Adipocyte (in vitro differentiated cells): ENCODE results near the gene NFATC3.

Experiments used
- DNase-seq: peaks from one replicate; pipeline ENCODE4 v3.0.0-alpha.2; 2015; ENCODE audit warnings: low read depth
- H3K27me3 ChIP-seq: replicated peaks from 2 replicates; pipeline ENCODE4 v1.7.0; 2013; ENCODE audit warnings: mild to moderate bottlenecking, low read length, moderate library complexity; ENCODE audit not compliant: control insufficient read depth, insufficient read depth
- H3K36me3 ChIP-seq: 2 replicates; pipeline ENCODE4 v1.7.0; 2013; ENCODE audit warnings: low read length, mild to moderate bottlenecking, moderate library complexity; ENCODE audit not compliant: control insufficient read depth, insufficient read depth, severe bottlenecking
- H3K4me1 ChIP-seq: 2 replicates; pipeline ENCODE4 v1.7.0; 2013; ENCODE audit warnings: mild to moderate bottlenecking, low read length, moderate library complexity; ENCODE audit not compliant: control insufficient read depth, insufficient read depth
- H3K4me3 ChIP-seq: 2 replicates; pipeline ENCODE4 v1.7.0; 2013; ENCODE audit warnings: mild to moderate bottlenecking, low read length, moderate library complexity
- H3K9ac ChIP-seq: 2 replicates; pipeline ENCODE4 v1.7.0; 2013; ENCODE audit warnings: mild to moderate bottlenecking, low read length, moderate library complexity
- H3K9me3 ChIP-seq: 2 replicates; pipeline ENCODE4 v1.7.0; 2013; ENCODE audit warnings: mild to moderate bottlenecking, low read length, moderate library complexity; ENCODE audit not compliant: control insufficient read depth

The NFATC3 gene

DNA sequence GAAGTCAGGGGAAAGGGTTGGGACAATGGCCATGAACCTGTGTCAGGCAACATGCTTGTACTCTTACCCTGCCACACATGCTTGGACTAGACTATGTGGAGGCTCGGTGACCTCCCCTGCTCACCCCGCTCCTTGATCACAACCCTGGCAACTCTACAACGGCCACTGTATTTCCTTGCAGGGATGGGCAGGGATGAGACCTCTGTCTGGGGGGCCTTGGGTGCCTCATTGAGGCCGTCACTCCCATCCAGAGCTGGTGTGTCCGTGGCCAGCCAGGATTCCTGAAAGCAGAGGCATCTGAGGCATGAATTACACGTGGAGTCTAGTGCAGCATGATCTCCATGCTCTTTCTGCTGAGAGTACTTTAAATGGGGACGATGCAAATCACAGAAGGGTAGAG is 161.0 kb downstream of the NFATC3 start:
- Histone ChIP-seq H3K4me1 (peaks cover 23% of the 10 kb centered on the region), H3K36me3 (peaks cover 10% of the 10 kb centered on the region), H3K4me3 (peak overlapping the region; percentile 98), H3K9me3 (no peaks in the 10 kb centered on the region), H3K9ac (peak overlapping the region; percentile 77), H3K27me3 (no peaks in the 10 kb centered on the region)
- DNase-seq = no peak

- Histone ChIP-seq H3K27me3 (no peaks in the 10 kb centered on the region), H3K9me3 (no peaks in the 10 kb centered on the region), H3K4me3 (peak overlapping the region; percentile 98), H3K4me1 (peaks cover 23% of the 10 kb centered on the region), H3K9ac (peak overlapping the region; percentile 77), H3K36me3 (peaks cover 10% of the 10 kb centered on the region)
- DNase-seq = no peak
These were observed 161.5 kb downstream of the NFATC3 start for GRCh38 chr16:68246666-68247065.

DNA sequence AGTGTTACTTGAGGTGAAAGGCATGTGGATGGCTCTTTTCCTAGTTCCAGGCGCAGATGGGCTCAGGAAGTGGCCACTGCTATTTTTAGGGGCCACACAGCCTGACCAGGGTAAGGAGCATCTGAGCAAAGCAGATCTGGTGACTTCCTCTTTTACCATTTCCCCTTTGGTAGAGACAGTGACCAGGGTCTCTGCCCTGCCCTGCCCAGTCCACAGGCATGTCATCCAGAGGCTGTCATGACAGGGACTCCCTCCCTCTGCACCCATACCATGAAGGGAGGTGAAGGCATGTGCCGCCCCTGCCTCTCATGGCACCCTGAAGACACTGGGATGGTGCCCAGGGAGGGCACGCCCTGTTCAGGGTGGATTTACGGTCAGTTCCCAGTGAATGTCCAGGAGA is 162.2 kb downstream of the NFATC3 start:
- no peaks in the 10 kb centered on the region for H3K9me3 ChIP-seq
- H3K4me3 ChIP-seq = no peak overlapping the region
- peaks cover 10% of the 10 kb centered on the region for H3K36me3 ChIP-seq
- H3K4me1 ChIP-seq = peaks cover 23% of the 10 kb centered on the region
- H3K27me3 ChIP-seq = no peaks in the 10 kb centered on the region
- DNase-seq = no peak
- no peak overlapping the region for H3K9ac ChIP-seq

DNA sequence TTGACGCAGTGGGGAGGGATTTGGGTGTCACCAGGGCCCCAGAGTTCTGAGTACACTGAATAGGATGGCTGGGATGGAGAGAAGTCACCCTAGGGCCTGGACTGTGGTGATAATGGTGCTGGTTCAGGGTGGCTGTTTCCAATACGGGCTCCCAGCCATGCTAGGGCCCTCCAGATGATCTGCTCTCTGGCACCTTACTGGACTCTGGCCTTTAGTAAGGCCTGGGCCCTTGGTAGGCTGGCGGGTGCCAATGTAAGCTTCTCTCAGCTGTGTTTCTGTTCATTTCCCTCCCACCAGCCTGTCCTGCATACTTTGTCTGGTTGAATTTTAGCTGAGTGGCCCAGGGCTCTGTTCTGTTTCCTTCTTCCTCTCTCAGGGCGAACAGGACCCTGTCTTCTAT is 162.8 kb downstream of the NFATC3 start:
- Histone ChIP-seq H3K4me1 (peaks cover 23% of the 10 kb centered on the region), H3K4me3 (no peak overlapping the region), H3K9ac (no peak overlapping the region), H3K27me3 (no peaks in the 10 kb centered on the region), H3K36me3 (peaks cover 14% of the 10 kb centered on the region), H3K9me3 (no peaks in the 10 kb centered on the region)
- no peak for DNase-seq

GRCh38 chr16:68249371-68249770 is 164.2 kb downstream of the NFATC3 start:
- DNase-seq = no peak
- Histone ChIP-seq H3K9me3 (no peaks in the 10 kb centered on the region), H3K27me3 (no peaks in the 10 kb centered on the region), H3K4me1 (peaks cover 20% of the 10 kb centered on the region), H3K36me3 (peaks cover 17% of the 10 kb centered on the region), H3K4me3 (no peak overlapping the region), H3K9ac (no peak overlapping the region)

- no peak overlapping the region for H3K4me3 ChIP-seq
- peaks cover 29% of the 10 kb centered on the region for H3K36me3 ChIP-seq
- H3K27me3 ChIP-seq = no peaks in the 10 kb centered on the region
- no peak overlapping the region for H3K9ac ChIP-seq
- H3K9me3 ChIP-seq = no peaks in the 10 kb centered on the region
- peaks cover 13% of the 10 kb centered on the region for H3K4me1 ChIP-seq
- no peak for DNase-seq
These were observed 165.8 kb downstream of the NFATC3 start for GRCh38 chr16:68250951-68251350.

- Histone ChIP-seq H3K27me3 (no peaks in the 10 kb centered on the region), H3K9me3 (no peaks in the 10 kb centered on the region), H3K4me3 (no peak overlapping the region), H3K9ac (no peak overlapping the region), H3K4me1 (peaks cover 4% of the 10 kb centered on the region), H3K36me3 (peaks cover 29% of the 10 kb centered on the region)
- DNase-seq = no peak
These were observed 166.7 kb downstream of the NFATC3 start for GRCh38 chr16:68251832-68252231.

GRCh38 chr16:68252383-68252782 is 167.2 kb downstream of the NFATC3 start:
- no peak overlapping the region for H3K9ac ChIP-seq
- no peak overlapping the region for H3K4me3 ChIP-seq
- no peaks in the 10 kb centered on the region for H3K9me3 ChIP-seq
- peaks cover 3% of the 10 kb centered on the region for H3K4me1 ChIP-seq
- H3K36me3 ChIP-seq = peaks cover 29% of the 10 kb centered on the region
- no peak for DNase-seq
- H3K27me3 ChIP-seq = no peaks in the 10 kb centered on the region

GRCh38 chr16:68253721-68254120 is 168.6 kb downstream of the NFATC3 start:
- H3K36me3 ChIP-seq = peaks cover 29% of the 10 kb centered on the region
- H3K4me1 ChIP-seq = peaks cover 16% of the 10 kb centered on the region
- DNase-seq = no peak
- no peaks in the 10 kb centered on the region for H3K9me3 ChIP-seq
- no peak overlapping the region for H3K4me3 ChIP-seq
- H3K27me3 ChIP-seq = no peaks in the 10 kb centered on the region
- no peak overlapping the region for H3K9ac ChIP-seq

DNA sequence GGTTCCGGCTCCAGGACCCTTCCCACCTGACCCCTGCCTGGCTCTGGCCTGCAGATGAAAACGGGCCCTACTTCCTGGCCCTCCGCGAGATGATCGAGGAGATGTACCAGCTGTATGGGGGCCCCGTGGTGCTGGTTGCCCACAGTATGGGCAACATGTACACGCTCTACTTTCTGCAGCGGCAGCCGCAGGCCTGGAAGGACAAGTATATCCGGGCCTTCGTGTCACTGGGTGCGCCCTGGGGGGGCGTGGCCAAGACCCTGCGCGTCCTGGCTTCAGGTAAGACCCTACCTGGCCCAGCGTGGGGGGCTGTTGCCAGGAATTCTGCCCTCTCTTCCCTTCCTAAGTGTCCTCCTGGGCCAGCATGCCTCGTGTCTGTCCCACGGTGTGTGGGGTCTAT is 170.5 kb downstream of the NFATC3 start:
- H3K36me3 ChIP-seq = peaks cover 38% of the 10 kb centered on the region
- no peak overlapping the region for H3K4me3 ChIP-seq
- H3K9me3 ChIP-seq = no peaks in the 10 kb centered on the region
- DNase-seq = no peak
- peaks cover 24% of the 10 kb centered on the region for H3K4me1 ChIP-seq
- H3K27me3 ChIP-seq = no peaks in the 10 kb centered on the region
- no peak overlapping the region for H3K9ac ChIP-seq

- Histone ChIP-seq H3K9me3 (no peaks in the 10 kb centered on the region), H3K4me1 (peaks cover 24% of the 10 kb centered on the region), H3K9ac (peak overlapping the region; percentile 82), H3K4me3 (peak overlapping the region; percentile 3), H3K27me3 (no peaks in the 10 kb centered on the region), H3K36me3 (peaks cover 33% of the 10 kb centered on the region)
- no peak for DNase-seq
These were observed 172.2 kb downstream of the NFATC3 start for GRCh38 chr16:68257251-68257905.
